Neuronal stem cell (in vitro differentiated cells): Measurements from ENCODE around the gene UGT1A7.
A peak's percentile ranks its signal among the peaks of the same experiment; 100 is the strongest.

Experiments
- DNase-seq: peaks from one replicate; pipeline ENCODE4 v3.0.0-alpha.2; 2013; ENCODE audit warnings: low spot score
- H2AFZ ChIP-seq: one replicate; pipeline ENCODE4 v1.6.1; 2013; ENCODE audit warnings: mild to moderate bottlenecking, low read length, inconsistent platforms
- H2AK5ac ChIP-seq: 2 replicates; pipeline ENCODE4 v1.6.1; 2013; ENCODE audit warnings: low read depth, mild to moderate bottlenecking, inconsistent platforms, low read length, moderate library complexity, mixed read lengths
- H2BK120ac ChIP-seq: 2 replicates; pipeline ENCODE4 v1.6.1; 2013; ENCODE audit warnings: low read depth, mild to moderate bottlenecking, inconsistent platforms, low read length, moderate library complexity, mixed read lengths
- H2BK12ac ChIP-seq: one replicate; pipeline ENCODE4 v1.6.1; 2013; ENCODE audit warnings: low read length, inconsistent platforms
- H2BK15ac ChIP-seq: 2 replicates; pipeline ENCODE4 v1.6.1; 2013; ENCODE audit warnings: mild to moderate bottlenecking, low read length, inconsistent platforms, mixed read lengths
- H2BK5ac ChIP-seq: one replicate; pipeline ENCODE4 v1.6.1; 2013; ENCODE audit warnings: inconsistent platforms, mild to moderate bottlenecking, low read length, moderate library complexity
- H3K14ac ChIP-seq: one replicate; pipeline ENCODE4 v1.6.1; 2013; ENCODE audit warnings: low read length, inconsistent platforms
- H3K18ac ChIP-seq: 2 replicates; pipeline ENCODE4 v1.6.1; 2013; ENCODE audit warnings: low read length, inconsistent platforms
- H3K23ac ChIP-seq: 2 replicates; pipeline ENCODE4 v1.6.1; 2013; ENCODE audit warnings: low read depth, mild to moderate bottlenecking, mixed read lengths, low read length, inconsistent platforms; ENCODE audit not compliant: poor library complexity
- H3K27ac ChIP-seq: replicated peaks from 3 replicates; pipeline ENCODE4 v1.5.1; 2013; ENCODE audit warnings: low read length, inconsistent platforms
- H3K27me3 ChIP-seq, 3 experiments: 2 replicates each; pipeline ENCODE4 v1.6.1; 2013; ENCODE audit warnings: low read length in 3 of 3, mild to moderate bottlenecking in 2 of 3, inconsistent platforms in 1 of 3, low read depth in 1 of 3, mixed read lengths in 1 of 3, moderate library complexity in 1 of 3; ENCODE audit not compliant: control insufficient read depth in 3 of 3, insufficient read depth in 3 of 3
- H3K36me3 ChIP-seq, 2 donors: replicated peaks in 1 of 2; 2 replicates each; pipeline ENCODE4 v1.6.1; 2013; ENCODE audit warnings: low read length in 2 of 2; ENCODE audit not compliant: control insufficient read depth in 2 of 2, insufficient read depth in 2 of 2
- H3K4ac ChIP-seq: 2 replicates; pipeline ENCODE4 v1.6.1; 2013; ENCODE audit warnings: inconsistent platforms, mild to moderate bottlenecking, low read length, moderate library complexity
- H3K4me1 ChIP-seq, 2 donors: 1 replicate in 1 of 2; 2 replicates in 1 of 2; pipeline ENCODE4 v1.6.1; 2013; ENCODE audit warnings: low read length in 2 of 2, low read depth in 1 of 2; ENCODE audit not compliant: control insufficient read depth in 2 of 2, insufficient read depth in 1 of 2
- H3K4me2 ChIP-seq: one replicate; pipeline ENCODE4 v1.6.1; 2013; ENCODE audit warnings: mild to moderate bottlenecking, low read length, inconsistent platforms; ENCODE audit not compliant: insufficient read depth, poor library complexity, severe bottlenecking
- H3K4me3 ChIP-seq, 2 donors: 2 replicates each; pipeline ENCODE4 v1.5.1; 2013; ENCODE audit warnings: low read length in 2 of 2, mild to moderate bottlenecking in 2 of 2, inconsistent platforms in 1 of 2, moderate library complexity in 1 of 2
- H3K79me1 ChIP-seq: one replicate; pipeline ENCODE4 v1.6.1; 2013; ENCODE audit warnings: low read depth, mild to moderate bottlenecking, inconsistent platforms, low read length, moderate library complexity
- H3K9ac ChIP-seq: one replicate; pipeline ENCODE4 v1.6.1; 2013; ENCODE audit warnings: mild to moderate bottlenecking, low read depth, low read length, inconsistent platforms; ENCODE audit not compliant: poor library complexity
- H3K9me3 ChIP-seq, 2 donors: replicated peaks in 1 of 2; 2 replicates each; pipeline versions ENCODE3 to v1.6.1; 2013; ENCODE audit warnings: low read length in 2 of 2, mild to moderate bottlenecking in 2 of 2, inconsistent platforms in 1 of 2, low read depth in 1 of 2, mixed read lengths in 1 of 2, moderate library complexity in 1 of 2; ENCODE audit not compliant: control insufficient read depth in 2 of 2, insufficient read depth in 1 of 2
- H4K8ac ChIP-seq: one replicate; pipeline ENCODE4 v1.6.1; 2013; ENCODE audit warnings: low read depth, mild to moderate bottlenecking, inconsistent platforms, low read length, moderate library complexity
- H4K91ac ChIP-seq: one replicate; pipeline ENCODE4 v1.6.1; 2013; ENCODE audit warnings: low read length, low read depth, mild to moderate bottlenecking, inconsistent platforms; ENCODE audit not compliant: poor library complexity
- WGBS, 2 donors: extraction: QIAGEN DNeasy Blood & Tissue Kit; methylation state at CpG; one replicate each; pipeline ENCODE4 v1.1.7; 2013; ENCODE audit warnings: missing lambda C conversion rate in 2 of 2, mixed read lengths in 1 of 2; ENCODE audit not compliant: insufficient read length in 2 of 2, insufficient replicate concordance in 1 of 2; ENCODE audit errors: extremely low coverage in 2 of 2; 5-methylcytosine and 5-hydroxymethylcytosine counted together

The UGT1A7 gene

DNA sequence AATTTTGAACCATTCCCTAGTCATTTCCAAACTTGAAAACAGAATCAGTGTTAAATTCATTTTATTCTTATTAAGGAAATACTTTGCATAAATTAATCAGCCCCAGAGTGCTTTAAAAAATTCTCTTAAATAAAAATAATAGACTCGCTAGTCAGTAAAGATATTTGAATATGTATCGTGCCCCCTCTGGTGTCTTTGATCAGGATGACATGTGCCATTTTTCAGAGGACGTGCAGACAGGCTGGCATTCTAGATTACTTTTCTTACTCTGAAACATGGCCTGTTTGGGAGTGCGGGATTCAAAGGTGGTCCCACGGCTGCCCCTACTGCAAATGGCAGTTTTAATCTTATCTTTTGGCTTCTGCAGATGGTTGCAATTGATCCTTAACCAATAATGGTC is 90.9 kb downstream of the UGT1A7 start:
- no peak overlapping the region for H2BK15ac ChIP-seq
- no peak overlapping the region for H3K9ac ChIP-seq
- peaks cover 4 to 14% of the 10 kb centered on the region in 2 donors for H3K9me3 ChIP-seq
- no peak overlapping the region for H2BK5ac ChIP-seq
- no CpG with 5 or more reads among the region's 5 CpGs for WGBS, 2 donors
- no peak overlapping the region for H2AK5ac ChIP-seq
- no peak overlapping the region for H4K91ac ChIP-seq
- H3K27ac ChIP-seq = no peak overlapping the region
- H3K27me3 ChIP-seq = no peaks in the 10 kb centered on the region
- H3K4me1 ChIP-seq = peaks cover 3% of the 10 kb centered on the region in 2 donors
- no peak overlapping the region for H3K14ac ChIP-seq
- no peak overlapping the region for H3K4me3 ChIP-seq
- no peak overlapping the region for H3K23ac ChIP-seq
- H2BK12ac ChIP-seq = no peak overlapping the region
- H3K4me2 ChIP-seq = no peak overlapping the region
- H3K18ac ChIP-seq = no peak overlapping the region
- H2BK120ac ChIP-seq = no peak overlapping the region
- H2AFZ ChIP-seq = no peak overlapping the region
- H4K8ac ChIP-seq = no peak overlapping the region
- H3K79me1 ChIP-seq = no peaks in the 10 kb centered on the region
- no peak overlapping the region for H3K4ac ChIP-seq
- H3K36me3 ChIP-seq = no peaks in the 10 kb centered on the region
- DNase-seq = no peak

DNA sequence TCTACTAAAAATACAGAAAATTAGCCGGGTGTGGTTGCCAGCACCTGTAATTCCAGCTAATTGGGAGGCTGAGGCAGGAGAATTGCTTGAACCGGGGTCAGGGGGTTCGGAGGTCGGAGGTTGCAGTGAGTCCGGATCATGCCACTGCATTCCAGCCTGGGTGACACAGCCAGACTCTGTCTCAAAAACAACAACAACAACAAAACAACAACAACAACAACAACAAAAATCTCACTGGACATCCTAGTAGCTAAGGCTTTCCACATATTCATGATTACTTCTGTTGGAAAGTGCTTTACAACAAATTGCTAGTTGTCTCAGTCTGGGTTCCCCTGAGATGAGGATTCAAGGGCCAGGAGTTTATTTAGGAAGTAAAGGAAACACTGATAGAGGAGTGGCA is 92.2 kb downstream of the UGT1A7 start:
- Histone ChIP-seq H3K4me1 (no peaks in the 10 kb centered on the region), H4K8ac (no peak overlapping the region), H3K9ac (no peak overlapping the region), H2AK5ac (no peak overlapping the region), H2BK12ac (no peak overlapping the region), H2BK5ac (no peak overlapping the region), H4K91ac (no peak overlapping the region), H3K4me2 (no peak overlapping the region), H3K79me1 (no peaks in the 10 kb centered on the region), H2AFZ (no peak overlapping the region), H3K9me3 (peaks cover 4 to 14% of the 10 kb centered on the region in 2 donors), H3K4me3 (no peak overlapping the region), H3K27me3 (no peaks in the 10 kb centered on the region), H3K14ac (no peak overlapping the region), H2BK15ac (no peak overlapping the region), H3K18ac (no peak overlapping the region), H2BK120ac (no peak overlapping the region), H3K36me3 (no peaks in the 10 kb centered on the region), H3K4ac (no peak overlapping the region), H3K27ac (no peak overlapping the region), H3K23ac (no peak overlapping the region)
- no peak for DNase-seq
- WGBS, 2 donors = no CpG with 5 or more reads among the region's 5 CpGs

DNA sequence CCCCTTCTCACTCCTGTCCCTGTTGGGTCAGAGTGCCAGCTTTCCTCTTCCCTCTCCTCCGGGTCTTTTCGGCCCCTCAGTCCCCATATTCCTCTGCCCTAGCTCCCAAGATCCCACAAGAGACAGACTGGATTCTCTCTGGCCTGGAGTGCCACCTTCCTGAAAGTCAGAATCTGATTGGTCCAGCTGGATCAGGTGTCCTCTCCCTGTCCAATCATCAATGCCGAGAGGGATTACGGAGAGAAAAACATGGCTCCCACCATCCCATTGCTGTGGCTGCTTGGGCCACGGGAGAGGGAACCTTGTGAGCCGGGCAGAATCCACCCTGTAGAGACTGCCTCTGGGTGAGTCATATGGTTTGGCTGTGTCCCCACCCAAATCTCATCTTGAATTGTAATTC is 93.7 kb downstream of the UGT1A7 start:
- Histone ChIP-seq H4K8ac (no peak overlapping the region), H3K4me2 (no peak overlapping the region), H2AK5ac (no peak overlapping the region), H2BK5ac (no peak overlapping the region), H3K9ac (no peak overlapping the region), H2BK12ac (no peak overlapping the region), H3K14ac (no peak overlapping the region), H3K4me3 (no peak overlapping the region), H2BK15ac (no peak overlapping the region), H3K9me3 (peaks cover 4 to 6% of the 10 kb centered on the region in 2 donors), H3K27me3 (peaks cover 0 to 2% (median 0%) of the 10 kb centered on the region in 3 experiments), H3K4ac (no peak overlapping the region), H2AFZ (no peak overlapping the region), H3K23ac (no peak overlapping the region), H3K27ac (no peak overlapping the region), H4K91ac (no peak overlapping the region), H3K4me1 (no peaks in the 10 kb centered on the region), H3K36me3 (no peaks in the 10 kb centered on the region), H3K79me1 (no peaks in the 10 kb centered on the region), H3K18ac (no peak overlapping the region), H2BK120ac (no peak overlapping the region)
- no CpG with 5 or more reads among the region's 6 CpGs for WGBS, 2 donors
- DNase-seq = no peak

DNA sequence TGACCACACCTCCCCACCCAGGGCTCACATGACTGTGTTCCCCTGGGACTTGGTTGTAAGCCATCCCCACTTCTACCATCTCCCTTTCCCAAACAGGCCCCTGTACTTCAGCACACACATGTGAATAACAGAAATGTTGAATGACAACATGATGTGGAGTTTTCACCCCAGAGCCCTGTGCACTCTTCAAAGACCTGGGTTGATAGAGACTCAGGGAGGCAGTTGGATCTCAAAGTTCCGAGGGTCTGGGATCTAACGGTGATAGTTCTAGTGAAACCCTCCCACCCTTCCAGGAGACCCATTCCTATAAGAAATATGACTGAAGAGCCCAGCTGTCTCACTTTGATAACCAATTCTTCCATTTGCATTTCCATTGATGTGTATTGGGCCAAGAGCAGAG is 96.3 kb downstream of the UGT1A7 start, which contains the start of gene MROH2A:
Gene MROH2A, plus strand, starts transcription at position 301 of the 400 bp plus-strand sequence. CDS start 1,029 bp downstream, outside the sequence.
- DNase-seq = no peak
- Histone ChIP-seq H3K14ac (no peak within 1 kb of the TSS), H3K27ac (no peak within 1 kb of the TSS), H2AK5ac (no peak within 1 kb of the TSS), H3K4me3 (no peak within 1 kb of the TSS), H3K36me3 (no peaks in the 10 kb centered on the region), H3K9ac (no peak within 1 kb of the TSS), H3K27me3 (peaks cover 0 to 2% (median 0%) of the 10 kb centered on the region in 3 experiments), H2AFZ (no peak within 1 kb of the TSS), H2BK120ac (no peak within 1 kb of the TSS), H2BK5ac (no peak within 1 kb of the TSS), H3K9me3 (peaks cover 4 to 6% of the 10 kb centered on the region in 2 donors), H4K8ac (peak within 1 kb of the TSS; percentile 26), H3K4me1 (no peaks in the 10 kb centered on the region), H3K23ac (no peak within 1 kb of the TSS), H2BK12ac (no peak within 1 kb of the TSS), H3K18ac (no peak within 1 kb of the TSS), H4K91ac (no peak within 1 kb of the TSS), H3K79me1 (no peaks in the 10 kb centered on the region), H3K4me2 (no peak within 1 kb of the TSS), H2BK15ac (no peak within 1 kb of the TSS), H3K4ac (no peak within 1 kb of the TSS)
- no CpG with 5 or more reads among the region's 2 CpGs for WGBS, 2 donors
